ENCODE data around the gene IRAK3. TPM values are rescaled to one million over a fixed set of nuclear protein-coding genes. Genes with fewer than 3 reads are reported as not detected.
"Not testable (repeated sequence)": the region's sequence is repeated elsewhere in the genome, so short reads cannot be mapped to it uniquely, and the experiment has no call there.

The IRAK3 gene
- total RNA-seq, 1 experiment from 2014 or later: 0.07 TPM

DNA sequence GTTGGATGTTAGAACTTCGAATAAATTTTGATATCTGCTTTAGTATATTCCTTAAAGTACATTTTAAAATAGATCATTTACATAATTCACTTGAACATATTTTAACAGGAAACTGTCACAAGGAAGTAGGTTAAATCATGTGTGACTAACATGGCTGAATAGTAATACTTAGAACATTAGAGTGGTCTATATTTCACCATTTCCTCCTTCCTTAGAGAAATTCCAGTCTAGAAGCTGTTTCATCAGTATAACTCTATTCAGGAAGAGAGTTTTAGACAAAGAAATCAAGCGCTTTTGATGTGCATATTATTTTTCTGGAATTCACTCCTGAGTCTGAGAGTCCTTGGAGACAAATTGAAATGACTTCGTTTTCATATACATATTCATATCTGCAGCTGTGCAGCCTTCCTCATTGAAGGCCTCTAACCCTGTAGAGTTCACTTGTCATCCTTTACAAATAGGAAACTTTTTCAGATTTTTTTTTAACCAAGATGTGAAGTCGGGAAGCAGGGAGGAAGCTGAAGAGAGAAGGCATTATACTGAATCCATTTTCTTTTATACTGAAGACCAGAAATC lies 28.4 kb downstream of the IRAK3 start:
- H4K20me1 ChIP-seq (ENCODE audit: insufficient read depth): no peaks in the 10 kb centered on the region
- no peak overlapping the region for H2AFZ ChIP-seq
- H3F3A ChIP-seq (ENCODE audit: insufficient read depth, low read depth): no peaks in the 10 kb centered on the region
- no peaks in the 10 kb centered on the region for H3K36me3 ChIP-seq (ENCODE audit: low read depth)
- H3K9me2 ChIP-seq (ENCODE audit: insufficient read depth): no peaks in the 10 kb centered on the region
- H3K4me1 ChIP-seq (replicated peaks; ENCODE audit: insufficient read depth): no peaks in the 10 kb centered on the region
- no peaks in the 10 kb centered on the region for H3K9me3 ChIP-seq (ENCODE audit: insufficient read depth, low read depth)
- H3K4me2 ChIP-seq: no peak overlapping the region
- H3K4me3 ChIP-seq: no peak overlapping the region
- no peaks in the 10 kb centered on the region for H3K79me2 ChIP-seq (ENCODE audit: low read depth)
- ChIA-PET POLR2A (ENCODE audit: unreplicated experiment) (no interaction called here), CTCF (no interaction called here)
- H3K27ac ChIP-seq: no peak overlapping the region
- no TSS peak for BruUV-seq (replicated peaks)
- intact Hi-C loops (cut with micrococcal nuclease; ENCODE audit: unreplicated experiment): no loop called here
- TF ChIP-seq EZH2 (IDR thresholded peaks at IDR 0.05; ENCODE audit: low read depth) (no peak), CTCF (conservative IDR thresholded peaks at IDR 0.05) (no peak)
- H3K27me3 ChIP-seq (ENCODE audit: insufficient read depth, low read depth): no peaks in the 10 kb centered on the region
- no peak for DNase-seq

DNA sequence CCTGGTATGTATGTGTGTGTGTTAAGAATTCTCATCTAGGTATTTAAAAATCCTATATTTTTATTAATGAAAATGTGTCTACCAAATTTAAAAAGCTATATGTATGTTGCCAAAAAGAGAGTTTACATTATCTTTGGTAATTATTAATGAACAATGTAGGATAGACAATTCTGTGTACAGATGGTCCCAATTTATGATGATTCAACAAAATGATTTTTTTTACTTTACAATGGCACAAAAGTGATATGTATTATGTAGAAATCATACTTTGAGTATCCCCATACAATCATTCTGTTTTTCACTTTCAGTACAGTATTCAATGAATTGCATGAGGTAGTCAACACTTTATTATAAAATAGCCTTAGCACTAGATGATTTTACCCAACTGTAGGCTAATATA lies 39.4 kb downstream of the IRAK3 start:
- no TSS peak for BruUV-seq (replicated peaks)
- Histone ChIP-seq H3F3A (ENCODE audit: insufficient read depth, low read depth) (no peaks in the 10 kb centered on the region), H3K27ac (no peak overlapping the region), H3K36me3 (ENCODE audit: low read depth) (no peaks in the 10 kb centered on the region), H3K9me3 (ENCODE audit: insufficient read depth, low read depth) (no peaks in the 10 kb centered on the region), H3K4me2 (no peak overlapping the region), H2AFZ (no peak overlapping the region), H3K4me3 (no peak overlapping the region), H3K9me2 (ENCODE audit: insufficient read depth) (no peaks in the 10 kb centered on the region), H3K27me3 (ENCODE audit: insufficient read depth, low read depth) (no peaks in the 10 kb centered on the region), H4K20me1 (ENCODE audit: insufficient read depth) (no peaks in the 10 kb centered on the region), H3K79me2 (ENCODE audit: low read depth) (no peaks in the 10 kb centered on the region), H3K4me1 (replicated peaks; ENCODE audit: insufficient read depth) (no peaks in the 10 kb centered on the region)
- POLR2A ChIA-PET (ENCODE audit: unreplicated experiment): interaction anchor here (0.5 kb wide), 1 partner anchor 58 kb away, joined by 3 read pairs; the partner anchor contains the start of gene TMBIM4
- intact Hi-C loops (cut with micrococcal nuclease; ENCODE audit: unreplicated experiment): no loop called here
- CTCF ChIA-PET: no interaction called here
- DNase-seq: no peak
- TF ChIP-seq CTCF (conservative IDR thresholded peaks at IDR 0.05) (no peak), EZH2 (IDR thresholded peaks at IDR 0.05; ENCODE audit: low read depth) (no peak)

DNA sequence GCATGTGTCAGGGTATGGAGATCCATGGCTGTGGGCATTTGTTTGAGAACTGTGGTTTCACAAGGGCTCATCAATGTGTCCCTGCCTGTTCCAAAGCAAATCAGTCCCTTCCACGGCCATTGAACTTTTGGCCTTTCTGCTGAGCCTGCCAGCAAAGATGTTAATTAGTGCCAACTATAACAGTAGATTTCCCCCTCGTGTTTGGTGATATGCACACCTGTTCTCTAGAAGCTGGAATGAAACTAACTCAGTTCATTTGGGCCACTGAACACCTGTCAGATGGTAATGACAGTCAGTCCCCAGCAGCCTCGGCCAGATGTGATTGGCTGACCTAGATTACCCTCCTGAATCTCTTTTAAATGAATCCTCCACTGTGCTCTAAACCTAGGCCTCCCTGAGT lies 43.2 kb downstream of the IRAK3 start:
- Histone ChIP-seq H3K9me2 (ENCODE audit: insufficient read depth) (no peaks in the 10 kb centered on the region), H3K27ac (no peak overlapping the region), H3K27me3 (ENCODE audit: insufficient read depth, low read depth) (0 out of 2 replicates have a peak, but pooled peaks cover 3% of the 10 kb centered on the region), H3K9me3 (ENCODE audit: insufficient read depth, low read depth) (no peaks in the 10 kb centered on the region), H3K4me1 (replicated peaks; ENCODE audit: insufficient read depth) (peaks cover 8% of the 10 kb centered on the region; the same call in 1 of the 2 replicates), H3F3A (ENCODE audit: insufficient read depth, low read depth) (no peaks in the 10 kb centered on the region), H3K79me2 (ENCODE audit: low read depth) (no peaks in the 10 kb centered on the region), H4K20me1 (ENCODE audit: insufficient read depth) (no peaks in the 10 kb centered on the region), H3K4me3 (no peak overlapping the region), H2AFZ (no peak overlapping the region), H3K36me3 (ENCODE audit: low read depth) (no peaks in the 10 kb centered on the region), H3K4me2 (no peak overlapping the region)
- ChIA-PET POLR2A (ENCODE audit: unreplicated experiment) (interaction anchor here (0.5 kb wide), 1 partner anchor 1678 kb away, joined by 4 read pairs; no protein-coding TSS in a partner anchor), CTCF (no interaction called here)
- intact Hi-C loops (cut with micrococcal nuclease; ENCODE audit: unreplicated experiment): no loop called here
- no TSS peak for BruUV-seq (replicated peaks)
- DNase-seq: no peak
- no peak for TF ChIP-seq EZH2 (IDR thresholded peaks at IDR 0.05; ENCODE audit: low read depth)
- TF ChIP-seq CTCF (conservative IDR thresholded peaks at IDR 0.05): no peak

GRCh38 chr12:66234037-66234693 lies 45.2 kb downstream of the IRAK3 start:
- CTCF ChIA-PET: interaction anchor here (0.6 kb wide), 1 partner anchor 69 kb away, joined by 5 read pairs; no protein-coding TSS in a partner anchor
- POLR2A ChIA-PET (ENCODE audit: unreplicated experiment): interaction anchor here (0.5 kb wide), 1 partner anchor 458 kb away, joined by 3 read pairs; no protein-coding TSS in a partner anchor
- intact Hi-C loops (cut with micrococcal nuclease; ENCODE audit: unreplicated experiment): not testable (repeated sequence)

More at GRCh38 chr12:66234037-66234693, 45.2 kb downstream of the IRAK3 start:
- not testable (repeated sequence) for H3K27ac ChIP-seq; H3K36me3 ChIP-seq (ENCODE audit: low read depth); BruUV-seq (replicated peaks); DNase-seq; H3K27me3 ChIP-seq (ENCODE audit: insufficient read depth, low read depth); H3K9me3 ChIP-seq (ENCODE audit: insufficient read depth, low read depth); H2AFZ ChIP-seq; H3K79me2 ChIP-seq (ENCODE audit: low read depth); H3F3A ChIP-seq (ENCODE audit: insufficient read depth, low read depth); H3K4me2 ChIP-seq; H3K4me3 ChIP-seq; H4K20me1 ChIP-seq (ENCODE audit: insufficient read depth); H3K9me2 ChIP-seq (ENCODE audit: insufficient read depth)
- peaks cover 17% of the 10 kb centered on the region for H3K4me1 ChIP-seq (replicated peaks; ENCODE audit: insufficient read depth)
